Lower leg skin (tissue), 4 donors: ENCODE measurements around the gene MTOR. TPM values are rescaled to one million over a fixed set of nuclear protein-coding genes. Genes with fewer than 3 reads are reported as not detected.

Source experiments
- DNase-seq, 2 donors: peaks; one replicate each; pipeline ENCODE4 v3.0.0-alpha.2; 2019; ENCODE audit warnings: low spot score in 2 of 2
- H3K4me3 ChIP-seq: fragments of 200-600 bp; sonication (generic); 2 replicates; pipeline ENCODE4 v1.5.1; 2017; ENCODE audit warnings: mild to moderate bottlenecking, low read depth; ENCODE audit not compliant: poor library complexity, severe bottlenecking
- POLR2A ChIP-seq, 2 donors: fragments of 450-650 bp; IDR thresholded peaks; one replicate each; pipeline ENCODE4 v1.6.1; 2016 to 2017; ENCODE audit warnings: antibody characterized with exemption in 2 of 2, mild to moderate bottlenecking in 1 of 2, moderate library complexity in 1 of 2
- WGBS, 2 donors: methylation state at CpG; one replicate each; pipeline ENCODE4 v1.1.5; 2018; 5-methylcytosine and 5-hydroxymethylcytosine counted together
- intact Hi-C: fragments of 100-400 bp; cut with DNase I; formaldehyde crosslinking; loops from one replicate; pipeline ENCODE4 v1.15.0; 2023; ENCODE audit warnings: low total_unique reads
- total RNA-seq, 4 donors: library from RNA; depleted of rRNA; stranded (reverse); fragments of >200 nt; gene quantifications; one replicate each; pipeline ENCODE4 v1.1.0, GENCODE V29; 2016
- TF ChIP-seq, protein P1 (sequence below), 3 donors: fragments of 450-650 bp; IDR thresholded peaks; one replicate each; pipeline ENCODE4 v1.5.1; 2016; ENCODE audit warnings: antibody characterized with exemption in 3 of 3, mild to moderate bottlenecking in 3 of 3, moderate library complexity in 2 of 3

The MTOR gene
- total RNA-seq, 4 donors from 2014 or later: 28.7 to 31.5 (median 29.7) TPM

DNA sequence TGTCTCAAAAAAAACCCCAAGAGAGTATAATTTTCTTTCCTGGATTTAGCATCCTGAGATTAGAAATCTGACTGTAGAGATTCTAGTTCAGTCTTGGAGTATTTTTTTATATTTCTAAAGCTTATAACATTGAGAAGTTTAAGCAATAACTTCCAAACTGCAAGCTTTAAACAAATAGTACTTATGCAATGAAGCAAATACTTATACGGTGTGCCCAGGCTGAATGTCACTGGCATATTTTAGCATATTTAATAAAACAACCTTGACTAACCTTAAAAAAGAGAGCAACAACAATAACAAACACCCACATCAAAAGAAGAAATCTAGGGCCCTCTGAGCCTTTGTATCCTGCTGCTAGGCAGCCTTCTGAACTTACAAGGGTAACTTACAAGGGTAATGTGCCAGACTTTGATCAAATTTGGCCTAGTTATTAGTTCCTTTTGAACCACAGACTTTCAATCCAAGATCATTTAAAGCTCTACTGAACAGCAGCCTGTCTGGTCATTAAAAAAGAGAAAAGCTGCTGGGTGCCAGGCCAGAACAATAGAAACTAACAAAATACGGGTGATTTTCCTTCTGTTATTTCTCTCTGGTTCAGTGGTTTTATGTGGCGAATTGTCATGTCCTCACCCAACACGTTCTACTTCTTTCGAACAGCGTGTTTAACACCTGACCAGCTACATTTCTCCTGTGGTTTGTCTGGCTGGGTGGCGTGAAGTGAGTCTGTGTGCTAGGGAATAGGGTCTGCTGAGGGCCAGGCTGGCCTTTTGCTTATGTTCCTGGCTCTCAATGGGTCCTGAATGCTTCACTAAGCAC is 16.2 kb downstream of the MTOR start:
- TF ChIP-seq POLR2A (IDR thresholded peaks at IDR 0.05): no peak
- TF ChIP-seq, protein P1, sequence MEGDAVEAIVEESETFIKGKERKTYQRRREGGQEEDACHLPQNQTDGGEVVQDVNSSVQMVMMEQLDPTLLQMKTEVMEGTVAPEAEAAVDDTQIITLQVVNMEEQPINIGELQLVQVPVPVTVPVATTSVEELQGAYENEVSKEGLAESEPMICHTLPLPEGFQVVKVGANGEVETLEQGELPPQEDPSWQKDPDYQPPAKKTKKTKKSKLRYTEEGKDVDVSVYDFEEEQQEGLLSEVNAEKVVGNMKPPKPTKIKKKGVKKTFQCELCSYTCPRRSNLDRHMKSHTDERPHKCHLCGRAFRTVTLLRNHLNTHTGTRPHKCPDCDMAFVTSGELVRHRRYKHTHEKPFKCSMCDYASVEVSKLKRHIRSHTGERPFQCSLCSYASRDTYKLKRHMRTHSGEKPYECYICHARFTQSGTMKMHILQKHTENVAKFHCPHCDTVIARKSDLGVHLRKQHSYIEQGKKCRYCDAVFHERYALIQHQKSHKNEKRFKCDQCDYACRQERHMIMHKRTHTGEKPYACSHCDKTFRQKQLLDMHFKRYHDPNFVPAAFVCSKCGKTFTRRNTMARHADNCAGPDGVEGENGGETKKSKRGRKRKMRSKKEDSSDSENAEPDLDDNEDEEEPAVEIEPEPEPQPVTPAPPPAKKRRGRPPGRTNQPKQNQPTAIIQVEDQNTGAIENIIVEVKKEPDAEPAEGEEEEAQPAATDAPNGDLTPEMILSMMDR (IDR thresholded peaks at IDR 0.05): no peak
- 89 to 92% methylated on average over 7 of the region's 7 CpGs for WGBS, 2 donors
- H3K4me3 ChIP-seq: no peak overlapping the region
- no peak for DNase-seq
- intact Hi-C loops: no loop called here

DNA sequence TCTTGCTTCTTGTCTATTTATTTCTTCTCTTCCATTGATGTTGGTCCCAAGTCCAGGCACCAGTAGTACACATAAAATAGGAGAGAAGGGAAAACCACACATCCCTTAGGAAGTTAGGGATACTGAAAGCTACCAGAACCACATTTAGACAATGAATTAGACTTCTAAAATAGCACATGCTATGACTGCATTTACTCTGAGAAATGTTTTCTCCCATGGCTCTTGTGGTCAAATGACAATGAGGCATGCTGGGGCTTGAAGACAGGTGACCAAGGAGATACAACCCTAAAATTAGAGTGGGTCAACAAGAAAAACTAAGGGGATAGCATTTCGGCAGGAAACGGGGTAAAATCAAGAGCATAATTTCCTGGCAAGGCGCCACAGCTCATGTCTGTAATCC is 17.1 kb downstream of the MTOR start:
- no peak overlapping the region for H3K4me3 ChIP-seq
- WGBS, 2 donors: 85 to 89% methylated on average over 3 of the region's 3 CpGs
- intact Hi-C loops: no loop called here
- TF ChIP-seq, protein P1 (IDR thresholded peaks at IDR 0.05): no peak
- TF ChIP-seq POLR2A (IDR thresholded peaks at IDR 0.05): no peak
- DNase-seq: no peak

DNA sequence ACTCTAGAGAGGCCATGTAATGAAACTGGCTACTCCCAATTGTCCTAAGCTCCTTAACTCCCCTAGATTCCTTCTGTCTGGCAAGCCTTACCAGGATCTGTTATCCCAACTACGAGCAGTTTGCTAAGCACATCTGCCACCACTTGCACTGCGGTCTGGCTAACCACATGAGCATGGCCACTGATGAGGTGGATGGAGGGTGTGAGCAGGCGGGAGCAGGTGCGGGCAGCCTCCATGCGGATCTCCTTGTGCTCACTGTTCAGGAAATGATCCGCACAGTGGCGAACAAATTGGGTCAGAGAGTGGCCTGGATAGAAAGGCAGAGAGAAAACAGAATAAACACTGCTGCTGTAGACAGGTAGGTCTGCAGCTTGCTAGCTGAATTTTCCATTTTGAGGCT is 24.0 kb downstream of the MTOR start:
- TF ChIP-seq, protein P1 (IDR thresholded peaks at IDR 0.05): no peak
- TF ChIP-seq POLR2A (IDR thresholded peaks at IDR 0.05): no peak
- intact Hi-C loops: no loop called here
- DNase-seq: no peak

DNA sequence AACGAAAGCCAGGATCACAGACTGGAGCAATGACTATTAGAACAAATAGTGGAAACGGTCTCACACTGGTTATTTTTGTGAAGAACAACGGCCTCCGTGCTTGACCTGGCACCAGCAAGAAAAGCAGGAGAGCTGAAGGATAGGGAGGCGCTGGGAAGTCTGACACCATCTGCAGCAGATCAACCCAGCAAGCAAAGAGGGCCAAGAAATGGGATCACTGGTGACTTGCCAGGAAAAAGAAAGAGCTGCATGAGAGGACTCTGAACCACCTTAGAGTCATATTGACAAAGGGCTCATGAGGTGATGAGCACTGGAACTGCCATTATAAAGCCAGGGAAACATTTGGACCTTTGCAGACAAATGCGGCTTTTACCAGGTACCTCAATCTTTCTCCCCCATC is 25.0 kb downstream of the MTOR start:
- no peak overlapping the region for H3K4me3 ChIP-seq
- DNase-seq: no peak
- TF ChIP-seq POLR2A (IDR thresholded peaks at IDR 0.05): no peak
- TF ChIP-seq, protein P1 (IDR thresholded peaks at IDR 0.05): no peak
- WGBS, 2 donors: 81 to 90% methylated on average over 6 of the region's 6 CpGs
- intact Hi-C loops: no loop called here

More for the DNA sequence above, 24.0 kb downstream of the MTOR start:
- H3K4me3 ChIP-seq: no peak overlapping the region
- WGBS, 2 donors: 92 to 98% methylated on average over 7 of the region's 7 CpGs

DNA sequence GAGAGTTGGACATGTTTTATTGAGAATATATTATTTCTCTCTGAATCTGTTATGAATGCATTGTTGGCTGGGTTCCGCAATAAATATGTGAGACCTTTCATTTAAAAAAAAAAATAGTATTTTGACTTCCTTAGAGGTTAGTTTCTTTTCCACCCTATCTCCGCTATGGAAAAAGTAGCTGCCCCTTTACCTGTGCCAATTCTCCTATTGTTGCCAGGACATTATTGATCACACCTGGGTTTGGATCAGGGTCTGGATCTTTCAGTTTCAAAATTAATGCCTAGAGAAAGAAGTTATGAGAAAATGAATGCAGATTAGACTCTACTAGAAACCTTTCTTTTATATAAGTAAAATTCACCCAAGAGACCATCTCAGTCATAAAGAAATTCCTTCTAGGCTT is 29.1 kb downstream of the MTOR start:
- H3K4me3 ChIP-seq: no peak overlapping the region
- intact Hi-C loops: no loop called here
- TF ChIP-seq POLR2A (IDR thresholded peaks at IDR 0.05): no peak
- TF ChIP-seq, protein P1 (IDR thresholded peaks at IDR 0.05): no peak
- DNase-seq: no peak
- WGBS, 2 donors: 98 to 99% methylated on average over 2 of the region's 2 CpGs

DNA sequence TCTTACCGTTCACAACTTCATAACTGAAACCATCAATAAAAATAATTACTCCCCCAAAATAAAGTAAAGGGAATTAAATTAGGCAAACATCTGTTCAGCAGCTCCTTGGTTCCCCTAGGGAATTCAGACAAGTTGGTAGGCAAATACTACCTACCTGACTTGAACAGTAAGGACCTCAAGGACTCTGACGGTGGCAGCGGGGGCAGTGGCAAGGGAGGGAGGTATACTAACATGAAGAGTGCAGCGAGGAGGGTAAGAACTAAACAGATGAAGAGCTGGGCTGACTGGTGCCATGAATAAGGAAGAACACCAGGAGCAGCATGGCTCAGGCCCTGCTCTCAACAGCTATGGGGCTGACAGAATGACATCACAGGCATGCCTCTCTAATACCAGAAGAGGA is 33.1 kb downstream of the MTOR start:
- DNase-seq: no peak
- no peak overlapping the region for H3K4me3 ChIP-seq

More for the DNA sequence above, 33.1 kb downstream of the MTOR start:
- TF ChIP-seq, protein P1 (IDR thresholded peaks at IDR 0.05): no peak
- no peak for TF ChIP-seq POLR2A (IDR thresholded peaks at IDR 0.05)
- WGBS, 2 donors: 86 to 90% methylated on average over 4 of the region's 4 CpGs
- intact Hi-C loops: no loop called here
